Thoracic aorta (tissue), 2 donors: ENCODE measurements around the gene TPPP. TPM values are rescaled to one million over a fixed set of nuclear protein-coding genes. Genes with fewer than 3 reads are reported as not detected.
"Not testable (repeated sequence)": the region's sequence is repeated elsewhere in the genome, so short reads cannot be mapped to it uniquely, and the experiment has no call there.

ENCODE experiments used
- ATAC-seq: fragments of 150-250 bp; one replicate; pipeline ENCODE4 v1.8.0; 2017; ENCODE audit warnings: low read depth; ENCODE audit not compliant: insufficient number of reproducible peaks, low FRiP score
- DNase-seq: peaks from one replicate; pipeline ENCODE4 v3.0.0-alpha.2; 2020; ENCODE audit warnings: low spot score
- H3K27ac ChIP-seq, 2 donors: fragments of 200-600 bp; sonication (generic); 1 replicate in 1 of 2; 2 replicates in 1 of 2; pipeline ENCODE4 v1.5.1; 2016; ENCODE audit warnings: mild to moderate bottlenecking in 2 of 2, moderate library complexity in 2 of 2
- H3K27me3 ChIP-seq: fragments of 200-600 bp; sonication (generic); replicated peaks from 2 replicates; pipeline ENCODE4 v1.6.0; 2016; ENCODE audit warnings: mild to moderate bottlenecking; ENCODE audit not compliant: insufficient read depth
- H3K36me3 ChIP-seq: fragments of 200-600 bp; sonication (generic); one replicate; pipeline ENCODE4 v1.5.1; 2016
- H3K4me1 ChIP-seq, 2 donors: fragments of 200-600 bp; sonication (generic); 1 replicate in 1 of 2; 2 replicates in 1 of 2; pipeline versions ENCODE4 v1.5.1 to v1.6.0; 2016; ENCODE audit warnings: low read depth in 2 of 2, mild to moderate bottlenecking in 1 of 2; ENCODE audit not compliant: control insufficient read depth in 1 of 2
- H3K4me3 ChIP-seq: fragments of 200-600 bp; sonication (generic); 2 replicates; pipeline ENCODE4 v1.5.1; 2016; ENCODE audit warnings: mild to moderate bottlenecking
- H3K9me3 ChIP-seq: fragments of 200-600 bp; sonication (generic); 2 replicates; pipeline ENCODE4 v1.5.1; 2016
- total RNA-seq, 2 donors: library from RNA; depleted of rRNA; stranded (reverse); fragments of >200 nt; gene quantifications; one replicate each; pipeline versions ENCODE4 v1.1.0 to v1.2.3, GENCODE V29; 2016
- TF ChIP-seq, protein P1 (sequence below): fragments of 200-600 bp; sonication (generic); IDR thresholded peaks from one replicate; pipeline ENCODE4 v1.5.1; 2019; ENCODE audit warnings: antibody characterized with exemption

The TPPP gene
- total RNA-seq, 2 donors from 2014 or later, result 9.9 to 13.0 TPM

DNA sequence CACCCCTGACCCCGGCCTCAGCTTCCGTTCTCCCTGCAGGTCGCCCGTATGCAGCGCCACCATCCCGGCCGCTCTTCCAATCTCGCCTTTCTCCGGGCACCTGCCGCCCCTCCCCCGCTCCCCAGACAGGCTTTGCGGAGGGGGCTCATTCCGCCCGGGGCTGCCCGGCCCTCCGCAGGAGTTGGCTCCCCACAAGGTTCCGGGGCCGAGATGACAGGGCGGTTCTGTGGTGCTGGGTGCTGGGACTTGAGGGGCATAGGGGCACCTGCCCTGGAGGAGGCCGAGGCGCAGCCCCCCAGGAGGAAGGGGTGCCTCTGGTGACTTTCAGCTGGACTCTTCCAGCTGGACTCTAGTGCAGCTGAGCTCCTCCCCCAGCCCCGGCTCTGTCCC, 885 bp upstream of the TPPP start:
- H3K27me3 ChIP-seq, DNase-seq, ATAC-seq, H3K27ac ChIP-seq, H3K36me3 ChIP-seq, H3K9me3 ChIP-seq, H3K4me1 ChIP-seq: not testable (repeated sequence)
- peak overlapping the region; percentile 72 for H3K4me3 ChIP-seq

DNA sequence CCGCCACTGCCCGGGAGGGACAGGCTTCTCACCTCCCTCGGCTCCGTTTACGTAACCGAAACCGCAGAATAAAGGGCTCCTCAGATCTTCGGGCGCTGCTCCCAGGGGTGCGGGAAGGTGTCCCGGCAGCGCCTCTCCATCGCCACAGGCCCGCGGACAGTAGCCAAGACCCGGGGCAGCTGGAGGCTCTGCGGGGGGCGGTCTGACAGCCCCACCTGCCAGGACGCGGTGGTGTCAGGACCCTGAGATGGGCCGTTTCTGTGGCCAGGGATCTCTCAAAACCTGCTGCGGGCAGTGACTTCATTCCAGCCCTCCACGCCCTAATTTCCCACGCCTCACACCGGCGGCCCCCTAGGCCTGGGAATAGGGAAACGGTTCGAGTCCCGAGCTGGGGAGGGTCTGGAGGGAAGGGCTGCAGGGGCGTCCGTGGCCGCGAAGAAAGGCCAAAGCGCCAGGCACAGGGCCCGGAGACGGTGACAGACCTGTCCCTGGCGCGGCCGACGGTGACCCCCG, 567 bp downstream of the TPPP start:
- H3K27me3 ChIP-seq, DNase-seq, ATAC-seq, H3K36me3 ChIP-seq, H3K9me3 ChIP-seq, H3K27ac ChIP-seq, H3K4me1 ChIP-seq: not testable (repeated sequence)
- peak overlapping the region; percentile 72 for H3K4me3 ChIP-seq

DNA sequence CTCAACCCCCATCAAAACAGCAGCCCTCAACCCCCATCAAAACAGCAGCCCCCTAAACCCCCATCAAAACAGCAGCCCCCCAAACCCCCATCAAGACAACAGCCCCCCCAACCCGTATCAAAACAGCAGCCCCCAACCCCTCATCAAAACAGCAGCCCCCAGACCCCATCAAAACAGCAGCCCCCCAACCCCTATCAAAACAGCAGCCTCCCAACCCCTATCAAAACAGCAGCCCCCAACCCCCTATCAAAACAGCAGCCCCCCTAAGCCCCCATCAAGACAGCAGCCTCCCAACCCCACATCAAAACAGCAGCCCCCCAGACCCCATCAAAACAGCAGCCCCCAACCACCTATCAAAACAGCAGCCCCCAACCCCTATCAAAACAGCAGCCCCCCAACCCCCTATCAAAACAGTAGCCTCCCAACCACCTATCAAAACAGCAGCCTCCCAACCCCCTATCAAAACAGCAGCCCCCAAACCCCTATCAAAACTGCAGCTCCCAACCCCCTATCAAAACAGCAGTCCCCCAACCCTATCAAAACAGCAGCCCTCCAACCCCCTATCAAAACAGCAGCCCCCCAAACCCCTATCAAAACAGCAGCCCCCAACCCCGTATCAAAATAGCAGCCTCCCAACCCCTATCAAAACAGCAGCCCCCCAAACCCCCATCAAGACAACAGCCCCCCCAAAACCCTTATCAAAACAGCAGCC, 1.2 kb downstream of the TPPP start:
- no peak for DNase-seq
- ATAC-seq, result no peak
- Histone ChIP-seq H3K4me3 (peak overlapping the region; percentile 72), H3K27me3 (no peaks in the 10 kb centered on the region), H3K4me1 (no peaks in the 10 kb centered on the region), H3K9me3 (no peaks in the 10 kb centered on the region), H3K27ac (no peak overlapping the region), H3K36me3 (no peaks in the 10 kb centered on the region)
- TF ChIP-seq, protein P1, sequence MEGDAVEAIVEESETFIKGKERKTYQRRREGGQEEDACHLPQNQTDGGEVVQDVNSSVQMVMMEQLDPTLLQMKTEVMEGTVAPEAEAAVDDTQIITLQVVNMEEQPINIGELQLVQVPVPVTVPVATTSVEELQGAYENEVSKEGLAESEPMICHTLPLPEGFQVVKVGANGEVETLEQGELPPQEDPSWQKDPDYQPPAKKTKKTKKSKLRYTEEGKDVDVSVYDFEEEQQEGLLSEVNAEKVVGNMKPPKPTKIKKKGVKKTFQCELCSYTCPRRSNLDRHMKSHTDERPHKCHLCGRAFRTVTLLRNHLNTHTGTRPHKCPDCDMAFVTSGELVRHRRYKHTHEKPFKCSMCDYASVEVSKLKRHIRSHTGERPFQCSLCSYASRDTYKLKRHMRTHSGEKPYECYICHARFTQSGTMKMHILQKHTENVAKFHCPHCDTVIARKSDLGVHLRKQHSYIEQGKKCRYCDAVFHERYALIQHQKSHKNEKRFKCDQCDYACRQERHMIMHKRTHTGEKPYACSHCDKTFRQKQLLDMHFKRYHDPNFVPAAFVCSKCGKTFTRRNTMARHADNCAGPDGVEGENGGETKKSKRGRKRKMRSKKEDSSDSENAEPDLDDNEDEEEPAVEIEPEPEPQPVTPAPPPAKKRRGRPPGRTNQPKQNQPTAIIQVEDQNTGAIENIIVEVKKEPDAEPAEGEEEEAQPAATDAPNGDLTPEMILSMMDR, result no peak

DNA sequence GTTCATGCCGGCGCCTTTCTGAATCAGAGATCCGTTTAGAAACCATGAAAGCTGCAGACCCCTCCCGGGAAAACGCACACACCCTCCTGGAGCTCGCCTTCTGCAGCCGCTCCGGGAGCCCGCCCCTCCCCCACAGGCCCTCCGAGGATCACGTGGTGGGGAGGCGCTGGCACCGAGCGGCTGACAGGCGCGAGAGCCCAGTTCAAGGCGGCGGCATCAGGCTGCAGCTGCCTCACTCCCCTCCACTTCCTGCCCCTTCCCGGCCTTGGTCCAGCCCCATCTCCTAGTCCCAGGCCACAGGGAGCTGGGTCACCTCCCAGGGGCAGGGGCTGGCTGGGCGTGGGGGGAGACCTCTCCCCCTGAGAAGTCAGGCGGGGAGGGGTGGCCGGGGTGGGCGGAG, 2.1 kb downstream of the TPPP start:
- not testable (repeated sequence) for DNase-seq, H3K4me3 ChIP-seq, ATAC-seq, H3K27me3 ChIP-seq, H3K4me1 ChIP-seq, H3K36me3 ChIP-seq, H3K27ac ChIP-seq, H3K9me3 ChIP-seq

DNA sequence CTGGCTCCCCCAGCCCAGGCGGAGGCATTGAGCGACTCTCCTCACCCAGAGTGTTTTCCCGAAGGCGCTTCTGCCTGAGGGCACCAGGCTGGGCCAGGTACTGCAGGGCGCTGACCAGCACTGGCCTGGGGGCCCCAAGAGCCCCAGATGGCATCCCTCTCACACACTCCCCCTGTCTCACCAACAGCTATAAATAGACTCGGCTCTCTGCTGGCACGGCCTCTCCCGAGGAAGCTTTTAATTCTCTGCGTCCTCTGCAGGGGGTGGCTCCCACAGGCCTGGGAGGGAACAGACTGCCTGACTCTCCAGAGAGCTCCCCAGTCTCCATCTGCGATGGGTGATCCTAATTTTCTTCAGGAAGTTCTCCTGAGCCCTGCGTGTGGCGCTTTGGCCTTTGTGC, 2.9 kb downstream of the TPPP start:
- not testable (repeated sequence) for H3K27ac ChIP-seq, ATAC-seq, H3K4me1 ChIP-seq, H3K9me3 ChIP-seq, DNase-seq, H3K27me3 ChIP-seq, H3K36me3 ChIP-seq, H3K4me3 ChIP-seq

DNA sequence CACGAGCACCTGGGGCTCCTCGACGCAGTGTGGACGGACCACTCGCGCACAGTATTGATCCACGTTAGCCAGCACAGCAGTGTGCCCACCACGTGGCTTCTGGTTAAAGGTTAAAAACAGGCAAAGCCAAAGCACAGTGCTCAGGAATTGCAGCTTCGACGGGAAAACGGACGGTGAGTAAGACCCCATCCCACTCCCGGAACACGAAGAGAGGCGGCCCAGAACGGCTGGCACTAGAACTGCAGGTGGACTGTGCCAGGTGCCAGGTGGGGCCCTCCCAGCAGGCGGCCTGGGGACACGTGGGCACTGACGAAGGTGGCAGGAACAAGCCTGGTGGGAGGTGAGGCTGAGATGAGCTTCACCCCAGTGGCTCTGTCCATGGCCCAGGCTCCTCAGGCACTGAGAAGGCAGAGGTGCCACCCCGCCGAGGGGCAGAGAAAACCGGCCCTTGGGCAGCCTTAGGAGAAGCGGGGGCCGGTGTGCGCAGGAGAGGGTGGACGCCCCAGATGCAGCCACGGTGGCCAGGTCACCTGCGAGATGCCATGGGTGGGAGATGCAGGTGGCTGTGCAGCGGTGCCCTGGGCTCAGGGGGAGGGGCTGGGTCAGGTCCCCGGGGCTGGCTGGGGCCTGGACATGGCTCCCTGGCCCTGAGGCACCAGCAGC, 4.7 kb downstream of the TPPP start:
- H3K27ac ChIP-seq, H3K9me3 ChIP-seq, ATAC-seq, H3K36me3 ChIP-seq, H3K4me3 ChIP-seq, H3K4me1 ChIP-seq, DNase-seq, H3K27me3 ChIP-seq: not testable (repeated sequence)

DNA sequence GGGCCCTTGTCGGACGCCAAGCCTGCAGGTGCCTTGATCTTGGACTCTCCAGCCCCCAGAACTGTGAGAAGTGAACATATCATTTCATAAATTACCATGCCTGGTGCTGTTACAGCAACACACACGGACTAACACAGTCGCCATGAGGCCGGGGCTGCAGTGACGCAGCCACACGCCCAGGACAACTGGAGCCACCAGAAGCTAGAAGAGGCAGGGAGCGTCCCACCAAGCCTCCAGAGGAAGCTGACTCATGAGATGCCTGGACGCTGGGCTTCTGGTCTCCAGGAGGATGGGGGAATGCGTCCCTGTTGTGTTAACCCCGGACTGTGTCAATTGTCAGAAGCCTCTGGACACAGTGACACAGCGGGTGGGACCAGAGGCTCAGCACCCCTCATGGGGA, 6.2 kb downstream of the TPPP start:
- DNase-seq, H3K9me3 ChIP-seq, ATAC-seq, H3K27me3 ChIP-seq, H3K4me3 ChIP-seq, H3K36me3 ChIP-seq, H3K4me1 ChIP-seq, H3K27ac ChIP-seq: not testable (repeated sequence)

DNA sequence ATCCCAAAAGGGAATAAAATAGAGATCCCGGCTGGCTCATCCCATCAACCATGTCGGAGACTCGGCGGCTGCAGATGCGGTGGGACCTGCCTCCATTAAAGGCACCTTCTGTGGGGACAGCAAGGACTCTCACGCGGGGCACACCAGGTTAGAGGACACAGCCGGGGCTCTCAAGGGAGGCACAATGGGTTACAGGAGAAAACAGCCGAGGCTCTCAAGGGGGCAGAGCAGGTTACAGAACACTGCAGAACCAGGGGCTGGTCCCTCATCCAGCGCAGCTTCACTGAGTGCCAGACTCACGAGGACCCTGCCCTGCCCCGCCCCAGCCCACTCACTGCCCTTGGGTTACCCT, 7.0 kb downstream of the TPPP start:
- H3K27ac ChIP-seq, H3K4me1 ChIP-seq, DNase-seq, H3K36me3 ChIP-seq, ATAC-seq, H3K27me3 ChIP-seq, H3K9me3 ChIP-seq, H3K4me3 ChIP-seq: not testable (repeated sequence)
